ENCODE data around the gene SPNS2. TPM values are rescaled to one million over a fixed set of nuclear protein-coding genes. Genes with fewer than 3 reads are reported as not detected.

Gene SPNS2
- total RNA-seq, 4 donors from 2014 or later, result 5.4 to 49.8 (median 23.4) TPM

- H3K36me3 ChIP-seq, result peaks cover 0 to 23% (median 4%) of the 10 kb centered on the region in 3 donors
- no peak for DNase-seq (ENCODE audit: low spot score in 2 of 2)
- no peak for TF ChIP-seq POLR2A (IDR thresholded peaks at IDR 0.05)
- peak overlapping the region in 1 of 4 donors; percentile 2 for H3K4me3 ChIP-seq
- H3K27me3 ChIP-seq, result no peaks in the 10 kb centered on the region
- peak overlapping the region; percentile 44 to 93 (median 79) for H3K27ac ChIP-seq
- no peaks in the 10 kb centered on the region for H3K9me3 ChIP-seq
- H3K4me1 ChIP-seq, result peaks cover 0 to 70% (median 49%) of the 10 kb centered on the region in 4 donors
- 46 to 74% methylated on average over 7 to 16 of the region's 17 CpGs for WGBS, 2 donors
Measured at GRCh38 chr17:4534515-4534914, 35.8 kb downstream of the SPNS2 start.

DNA sequence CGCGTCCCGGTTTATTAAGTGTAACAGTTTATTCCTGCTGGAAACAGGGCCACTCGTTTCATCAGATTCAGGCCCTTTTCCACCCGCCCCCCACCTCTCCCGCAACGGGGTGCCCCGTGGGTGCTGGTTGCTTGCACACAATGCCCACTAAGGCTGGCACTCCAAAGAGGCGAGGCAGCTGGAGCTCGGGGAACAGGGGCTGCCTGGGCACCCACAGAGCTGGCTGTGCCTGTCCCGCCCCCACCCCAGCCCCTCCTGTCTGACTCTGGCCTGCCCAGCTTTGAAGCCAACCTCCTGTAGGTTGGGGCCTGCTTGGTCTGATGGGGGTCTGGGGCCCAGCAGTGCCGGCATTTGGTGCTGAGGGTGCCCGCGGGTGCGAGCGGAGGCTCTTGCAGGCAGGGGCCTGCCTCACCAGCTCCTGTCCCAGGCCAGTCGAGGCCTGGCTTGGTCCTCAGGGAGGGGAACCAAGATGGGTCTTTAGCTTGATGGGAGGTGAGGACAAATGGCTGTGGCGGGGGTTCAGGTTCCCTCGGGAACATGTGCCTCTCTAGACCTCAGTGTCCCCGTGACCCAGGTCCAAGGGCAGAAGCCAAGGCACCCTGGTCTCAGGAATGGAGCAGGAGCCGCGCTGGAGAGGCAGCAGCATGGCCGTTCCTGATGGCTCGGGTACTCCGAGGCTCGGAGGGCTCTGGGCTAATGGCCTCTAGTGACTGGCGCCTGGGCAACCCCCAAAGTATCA lies 36.4 kb downstream of the SPNS2 start:
- Histone ChIP-seq H3K4me1 (peaks cover 0 to 70% (median 49%) of the 10 kb centered on the region in 4 donors), H3K9me3 (no peaks in the 10 kb centered on the region), H3K27ac (peak overlapping the region; percentile 44 to 93 (median 79)), H3K4me3 (no peak overlapping the region), H3K27me3 (no peaks in the 10 kb centered on the region), H3K36me3 (peaks cover 0 to 29% (median 6%) of the 10 kb centered on the region in 3 donors)
- DNase-seq (ENCODE audit: low spot score in 2 of 2), result no peak
- no peak for TF ChIP-seq CTCF (IDR thresholded peaks at IDR 0.05)
- TF ChIP-seq POLR2A (IDR thresholded peaks at IDR 0.05), result no peak
- no peak for TF ChIP-seq EP300 (IDR thresholded peaks at IDR 0.05)
- 44 to 74% methylated on average over 14 to 20 of the region's 27 CpGs for WGBS, 2 donors

- Histone ChIP-seq H3K4me3 (peak overlapping the region in 1 of 4 donors; percentile 24), H3K36me3 (peaks cover 0 to 35% (median 7%) of the 10 kb centered on the region in 3 donors), H3K27ac (peak overlapping the region in 2 of 4 donors; percentile 88 to 93), H3K27me3 (no peaks in the 10 kb centered on the region), H3K4me1 (peaks cover 0 to 65% (median 49%) of the 10 kb centered on the region in 4 donors), H3K9me3 (no peaks in the 10 kb centered on the region)
- 67 to 75% methylated on average over 10 to 19 of the region's 19 CpGs for WGBS, 2 donors
- no peak for DNase-seq (ENCODE audit: low spot score in 2 of 2)
- TF ChIP-seq EP300 (IDR thresholded peaks at IDR 0.05) (no peak), POLR2A (IDR thresholded peaks at IDR 0.05) (no peak), CTCF (IDR thresholded peaks at IDR 0.05) (no peak)
Measured at GRCh38 chr17:4535667-4536258, 37.1 kb downstream of the SPNS2 start.

DNA sequence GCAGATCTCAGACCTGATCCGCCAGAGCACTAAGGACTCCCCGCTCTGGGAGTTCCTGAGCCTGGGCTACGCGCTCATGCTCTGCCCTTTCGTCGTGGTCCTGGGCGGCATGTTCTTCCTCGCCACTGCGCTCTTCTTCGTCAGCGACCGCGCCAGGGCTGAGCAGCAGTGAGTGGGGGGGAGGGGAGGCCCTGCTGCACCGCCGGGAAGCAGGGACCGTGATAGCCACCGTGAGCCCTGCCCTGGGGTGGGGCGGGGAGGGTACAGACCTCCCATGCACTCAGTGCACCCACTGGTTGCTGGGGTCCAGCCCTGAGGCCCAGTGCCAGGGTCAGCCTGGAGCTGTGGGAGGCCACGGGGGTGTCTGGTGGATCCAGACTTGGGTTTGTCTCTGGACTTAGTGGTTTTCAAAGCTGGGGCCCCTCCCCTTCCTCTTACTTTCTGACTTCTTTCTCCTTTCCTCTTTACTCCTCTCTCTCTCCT lies 37.6 kb downstream of the SPNS2 start:
- peak overlapping the region in 1 of 4 donors; percentile 24 for H3K4me3 ChIP-seq
- H3K27me3 ChIP-seq, result no peaks in the 10 kb centered on the region
- no peak for DNase-seq (ENCODE audit: low spot score in 2 of 2)
- H3K9me3 ChIP-seq, result no peaks in the 10 kb centered on the region
- H3K36me3 ChIP-seq, result peaks cover 0 to 41% (median 12%) of the 10 kb centered on the region in 3 donors
- 42 to 52% methylated on average over 18 to 19 of the region's 19 CpGs for WGBS, 2 donors
- TF ChIP-seq POLR2A (IDR thresholded peaks at IDR 0.05) (no peak), CTCF (IDR thresholded peaks at IDR 0.05) (no peak), EP300 (IDR thresholded peaks at IDR 0.05) (no peak)
- peaks cover 0 to 62% (median 49%) of the 10 kb centered on the region in 4 donors for H3K4me1 ChIP-seq
- H3K27ac ChIP-seq, result peak overlapping the region in 3 of 4 donors; percentile 51 to 93 (median 88)

- no peaks in the 10 kb centered on the region for H3K27me3 ChIP-seq
- no peak for TF ChIP-seq CTCF (IDR thresholded peaks at IDR 0.05)
- peak in 1 of 2 donors; percentile 50 for TF ChIP-seq EP300 (IDR thresholded peaks at IDR 0.05)
- no peak for TF ChIP-seq POLR2A (IDR thresholded peaks at IDR 0.05)
- peaks cover 0 to 46% (median 14%) of the 10 kb centered on the region in 3 donors for H3K36me3 ChIP-seq
- H3K4me1 ChIP-seq, result peaks cover 0 to 67% (median 49%) of the 10 kb centered on the region in 4 donors
- WGBS, 2 donors, result 31 to 37% methylated on average over 16 to 18 of the region's 18 CpGs
- H3K4me3 ChIP-seq, result peak overlapping the region in 1 of 4 donors; percentile 24
- H3K27ac ChIP-seq, result peak overlapping the region in 3 of 4 donors; percentile 51 to 93 (median 88)
- no peaks in the 10 kb centered on the region for H3K9me3 ChIP-seq
- DNase-seq (ENCODE audit: low spot score in 2 of 2), result no peak
Measured at GRCh38 chr17:4536742-4537411, 38.2 kb downstream of the SPNS2 start.

Data from tibial nerve (tissue), 4 donors.